SK-N-MC (cell line): Measurements from ENCODE around the gene HAND2.

Experiments
- DNase-seq: peaks from one replicate; pipeline ENCODE4 v3.0.0-alpha.2; 2011; ENCODE audit warnings: low read depth, low spot score
- H3K27ac ChIP-seq: fragments of 200-600 bp; sonication (generic); 2 replicates; pipeline ENCODE4 v1.5.1; 2016; ENCODE audit warnings: mixed run types
- H3K36me3 ChIP-seq: fragments of 200-600 bp; sonication (generic); 2 replicates; pipeline ENCODE4 v1.6.1; 2017; ENCODE audit warnings: antibody characterized with exemption, low read length, mixed read lengths; ENCODE audit not compliant: insufficient read depth
- H3K4me3 ChIP-seq: fragments of 200-600 bp; sonication (generic); 2 replicates; pipeline ENCODE4 v1.5.1; 2016
- H3K9ac ChIP-seq: fragments of 200-600 bp; sonication (generic); 2 replicates; pipeline ENCODE4 v1.8.0; 2017; ENCODE audit warnings: mixed run types, mixed read lengths; ENCODE audit not compliant: insufficient read length
- H3K9me3 ChIP-seq: fragments of 200-600 bp; sonication (generic); 2 replicates; pipeline ENCODE4 v1.6.1; 2017; ENCODE audit warnings: low read depth, mild to moderate bottlenecking, antibody characterized with exemption, low read length, moderate library complexity, mixed read lengths
- EZH2 ChIP-seq: fragments of 200-600 bp; sonication (generic); IDR thresholded peaks from one replicate; pipeline ENCODE4 v1.6.1; 2017; ENCODE audit warnings: antibody characterized with exemption
- FOXP2 ChIP-seq: optimal IDR thresholded peaks from 2 replicates; pipeline ENCODE3; 2011; ENCODE audit warnings: mild to moderate bottlenecking, moderate library complexity; ENCODE audit not compliant: insufficient read depth; ENCODE audit errors: extremely low read length, control extremely low read depth
- POLR2AphosphoS5 ChIP-seq: IDR thresholded peaks from 2 replicates; pipeline ENCODE4 v1.6.1; 2012; ENCODE audit warnings: mild to moderate bottlenecking, low read depth, low read length, borderline replicate concordance

The HAND2 gene

GRCh38 chr4:173501592-173502150 lies 28.4 kb downstream of the HAND2 start:
- H3K9me3 ChIP-seq: no peaks in the 10 kb centered on the region
- TF ChIP-seq POLR2AphosphoS5 (no peak), FOXP2 (no peak), EZH2 (no peak)
- no peak overlapping the region for H3K4me3 ChIP-seq
- no peak overlapping the region for H3K9ac ChIP-seq
- H3K36me3 ChIP-seq: no peaks in the 10 kb centered on the region
- no peak overlapping the region for H3K27ac ChIP-seq
- DNase-seq: no peak

- Histone ChIP-seq H3K36me3 (no peaks in the 10 kb centered on the region), H3K9ac (no peak overlapping the region), H3K27ac (no peak overlapping the region), H3K9me3 (no peaks in the 10 kb centered on the region), H3K4me3 (no peak overlapping the region)
- DNase-seq: no peak
- TF ChIP-seq EZH2 (no peak), FOXP2 (no peak), POLR2AphosphoS5 (no peak)
These were observed 29.0 kb downstream of the HAND2 start for GRCh38 chr4:173500841-173501591.

GRCh38 chr4:173499658-173500535 lies 30.1 kb downstream of the HAND2 start:
- H3K36me3 ChIP-seq: no peaks in the 10 kb centered on the region
- no peak overlapping the region for H3K27ac ChIP-seq
- no peak overlapping the region for H3K9ac ChIP-seq
- DNase-seq: no peak
- no peak overlapping the region for H3K4me3 ChIP-seq
- no peaks in the 10 kb centered on the region for H3K9me3 ChIP-seq
- TF ChIP-seq FOXP2 (no peak), EZH2 (no peak), POLR2AphosphoS5 (no peak)

GRCh38 chr4:173498771-173499170 lies 31.3 kb downstream of the HAND2 start:
- no peak overlapping the region for H3K4me3 ChIP-seq
- H3K36me3 ChIP-seq: no peaks in the 10 kb centered on the region
- no peak for DNase-seq
- no peaks in the 10 kb centered on the region for H3K9me3 ChIP-seq
- no peak overlapping the region for H3K27ac ChIP-seq
- TF ChIP-seq EZH2: no peak
- TF ChIP-seq FOXP2: no peak
- TF ChIP-seq POLR2AphosphoS5: no peak
- no peak overlapping the region for H3K9ac ChIP-seq

- no peaks in the 10 kb centered on the region for H3K9me3 ChIP-seq
- no peak for DNase-seq
These were observed 32.0 kb downstream of the HAND2 start for GRCh38 chr4:173498023-173498422.

GRCh38 chr4:173494013-173494970 lies 35.7 kb downstream of the HAND2 start:
- DNase-seq: no peak
- Histone ChIP-seq H3K9ac (no peak overlapping the region), H3K36me3 (no peaks in the 10 kb centered on the region), H3K27ac (no peak overlapping the region), H3K9me3 (no peaks in the 10 kb centered on the region), H3K4me3 (no peak overlapping the region)
- TF ChIP-seq FOXP2 (no peak), POLR2AphosphoS5 (no peak), EZH2 (no peak)

More at GRCh38 chr4:173498023-173498422, 32.0 kb downstream of the HAND2 start:
- Histone ChIP-seq H3K4me3 (no peak overlapping the region), H3K36me3 (no peaks in the 10 kb centered on the region), H3K27ac (no peak overlapping the region), H3K9ac (no peak overlapping the region)
- no peak for TF ChIP-seq POLR2AphosphoS5
- no peak for TF ChIP-seq FOXP2
- no peak for TF ChIP-seq EZH2

- no peak overlapping the region for H3K27ac ChIP-seq
These were observed 37.0 kb downstream of the HAND2 start for GRCh38 chr4:173493041-173493440.

More at GRCh38 chr4:173493041-173493440, 37.0 kb downstream of the HAND2 start:
- H3K9me3 ChIP-seq: no peaks in the 10 kb centered on the region
- TF ChIP-seq EZH2 (no peak), FOXP2 (no peak), POLR2AphosphoS5 (no peak)
- no peak overlapping the region for H3K4me3 ChIP-seq
- no peak for DNase-seq
- no peaks in the 10 kb centered on the region for H3K36me3 ChIP-seq
- H3K9ac ChIP-seq: no peak overlapping the region
